ENCODE results near the gene STAT6. TPM values are rescaled to one million over a fixed set of nuclear protein-coding genes. Genes with fewer than 3 reads are reported as not detected.

The STAT6 gene
- total and polyA plus RNA-seq, 4 donors, result 99.8 to 382 (median 229) TPM

DNA sequence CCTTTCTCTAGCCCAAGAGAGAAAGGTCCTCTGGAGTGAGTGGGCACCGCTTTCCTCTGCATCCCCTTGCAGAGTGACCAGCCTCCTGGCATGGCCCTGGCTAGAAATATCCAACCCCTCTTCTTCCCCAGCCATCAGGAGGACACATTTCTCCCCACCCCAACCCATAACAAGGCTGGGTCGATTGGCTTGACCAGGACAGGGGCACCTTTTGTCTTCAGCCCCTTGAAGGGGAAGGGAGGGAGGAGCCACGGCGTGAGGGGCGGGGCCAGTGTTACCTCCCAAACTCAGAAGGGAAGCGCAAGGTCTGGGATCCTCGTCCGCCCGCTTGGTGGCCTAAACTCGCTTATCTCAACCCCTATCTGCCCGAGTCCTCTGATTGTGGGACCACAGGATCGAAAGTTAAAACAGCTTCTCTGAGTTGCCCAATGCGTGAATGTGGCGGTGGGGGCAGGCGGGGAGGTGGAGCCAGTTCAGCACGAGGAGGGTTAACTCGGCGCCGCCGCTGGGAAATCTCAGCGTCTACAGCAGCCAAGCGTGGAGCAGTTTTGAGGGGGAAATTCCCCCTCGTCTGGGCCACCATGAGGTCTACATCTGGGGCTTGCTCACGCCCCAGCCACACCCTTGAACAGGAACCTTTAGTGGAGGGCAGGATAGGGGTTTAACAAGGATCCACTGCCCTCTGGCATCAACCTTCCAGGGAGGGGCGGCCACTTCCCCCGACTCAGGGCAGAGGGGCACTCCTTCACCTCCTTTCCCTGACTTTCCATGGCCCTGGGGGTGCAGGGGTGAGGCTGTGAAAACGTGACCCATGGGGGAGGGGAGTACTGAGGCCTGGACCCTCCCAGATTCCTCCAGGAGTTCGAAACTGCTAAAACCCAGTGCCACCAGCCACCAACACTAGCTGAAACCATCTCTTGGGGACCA is 795 bp downstream of the STAT6 start:
- no peaks in the 10 kb centered on the region for H3K4me1 ChIP-seq (ENCODE audit: control insufficient read depth in 1 of 2, insufficient read depth in 2 of 2, low read length in 2 of 2)
- H3K27ac ChIP-seq (ENCODE audit: low read depth in 1 of 2, low read length in 2 of 2), result peak overlapping the region; percentile 19 to 98
- H3K36me3 ChIP-seq (ENCODE audit: control insufficient read depth in 1 of 2, insufficient read depth in 2 of 2, low read length in 1 of 2), result peaks cover 0 to 4% of the 10 kb centered on the region in 2 donors
- no peaks in the 10 kb centered on the region for H3K9me3 ChIP-seq (ENCODE audit: control insufficient read depth, low read length)
- peak; percentile 83 to 91 for DNase-seq
- intact Hi-C loops (cut with DNase I), result loop anchor here (1.0 to 5.0 kb wide), 4 partner anchors 16 to 103 kb away; partner anchors contain the start of genes NAB2 (in 1 of the 2) and ZBTB39 (in 1 of the 2)
- 1 to 2% methylated on average over 28 of the region's 28 CpGs for WGBS, 2 donors
- H3K4me3 ChIP-seq (ENCODE audit: low read length in 2 of 2), result peak overlapping the region; percentile 61 to 86
- peak; percentile 49 for ATAC-seq (ENCODE audit: low FRiP score)
- no peaks in the 10 kb centered on the region for H3K27me3 ChIP-seq (ENCODE audit: control insufficient read depth in 1 of 2, insufficient read depth in 2 of 2, low read length in 1 of 2)

- ATAC-seq (ENCODE audit: low FRiP score) (no peak), DNase-seq (no peak)
- Histone ChIP-seq H3K4me3 (ENCODE audit: low read length in 2 of 2) (peak overlapping the region; percentile 61 to 86), H3K27ac (ENCODE audit: low read depth in 1 of 2, low read length in 2 of 2) (no peak overlapping the region), H3K36me3 (ENCODE audit: control insufficient read depth in 1 of 2, insufficient read depth in 2 of 2, low read length in 1 of 2) (peaks cover 0 to 4% of the 10 kb centered on the region in 2 donors), H3K9me3 (ENCODE audit: control insufficient read depth, low read length) (no peaks in the 10 kb centered on the region), H3K27me3 (ENCODE audit: control insufficient read depth in 1 of 2, insufficient read depth in 2 of 2, low read length in 1 of 2) (no peaks in the 10 kb centered on the region), H3K4me1 (ENCODE audit: control insufficient read depth in 1 of 2, insufficient read depth in 2 of 2, low read length in 2 of 2) (no peaks in the 10 kb centered on the region)
- intact Hi-C loops (cut with DNase I), result loop anchor here (2.0 to 5.0 kb wide), 3 partner anchors 15 to 102 kb away; partner anchors contain the start of gene ZBTB39 (in 1 of the 2)
- 39 to 44% methylated on average over 7 of the region's 7 CpGs for WGBS, 2 donors
Measured at GRCh38 chr12:57109207-57110103, 1.7 kb downstream of the STAT6 start.

- Histone ChIP-seq H3K4me3 (ENCODE audit: low read length in 2 of 2) (no peak overlapping the region), H3K36me3 (ENCODE audit: control insufficient read depth in 1 of 2, insufficient read depth in 2 of 2, low read length in 1 of 2) (peaks cover 0 to 4% of the 10 kb centered on the region in 2 donors), H3K27ac (ENCODE audit: low read depth in 1 of 2, low read length in 2 of 2) (no peak overlapping the region), H3K9me3 (ENCODE audit: control insufficient read depth, low read length) (no peaks in the 10 kb centered on the region), H3K4me1 (ENCODE audit: control insufficient read depth in 1 of 2, insufficient read depth in 2 of 2, low read length in 2 of 2) (no peaks in the 10 kb centered on the region), H3K27me3 (ENCODE audit: control insufficient read depth in 1 of 2, insufficient read depth in 2 of 2, low read length in 1 of 2) (no peaks in the 10 kb centered on the region)
- intact Hi-C loops (cut with DNase I), result no loop called here
- WGBS, 2 donors, result 64 to 66% methylated on average over 7 of the region's 7 CpGs
- ATAC-seq (ENCODE audit: low FRiP score) (no peak), DNase-seq (peak in 1 of 2 donors; percentile 57)
Measured at GRCh38 chr12:57107456-57108155, 3.6 kb downstream of the STAT6 start.

- H3K9me3 ChIP-seq (ENCODE audit: control insufficient read depth, low read length), result no peaks in the 10 kb centered on the region
- intact Hi-C loops (cut with DNase I), result no loop called here
- no peak overlapping the region for H3K27ac ChIP-seq (ENCODE audit: low read depth in 1 of 2, low read length in 2 of 2)
- WGBS, 2 donors, result 55 to 64% methylated on average over 7 to 9 of the region's 9 CpGs
- DNase-seq (peak in 1 of 2 donors; percentile 52), ATAC-seq (ENCODE audit: low FRiP score) (no peak)
- peaks cover 0 to 4% of the 10 kb centered on the region in 2 donors for H3K36me3 ChIP-seq (ENCODE audit: control insufficient read depth in 1 of 2, insufficient read depth in 2 of 2, low read length in 1 of 2)
- no peak overlapping the region for H3K4me3 ChIP-seq (ENCODE audit: low read length in 2 of 2)
- no peaks in the 10 kb centered on the region for H3K27me3 ChIP-seq (ENCODE audit: control insufficient read depth in 1 of 2, insufficient read depth in 2 of 2, low read length in 1 of 2)
- H3K4me1 ChIP-seq (ENCODE audit: control insufficient read depth in 1 of 2, insufficient read depth in 2 of 2, low read length in 2 of 2), result no peaks in the 10 kb centered on the region
Measured at GRCh38 chr12:57106021-57106708, 5.0 kb downstream of the STAT6 start.

- 87 to 91% methylated on average over 13 to 14 of the region's 14 CpGs for WGBS, 2 donors
- Histone ChIP-seq H3K9me3 (ENCODE audit: control insufficient read depth, low read length) (no peaks in the 10 kb centered on the region), H3K27me3 (ENCODE audit: control insufficient read depth in 1 of 2, insufficient read depth in 2 of 2, low read length in 1 of 2) (no peaks in the 10 kb centered on the region), H3K27ac (ENCODE audit: low read depth in 1 of 2, low read length in 2 of 2) (no peak overlapping the region), H3K4me3 (ENCODE audit: low read length in 2 of 2) (no peak overlapping the region), H3K4me1 (ENCODE audit: control insufficient read depth in 1 of 2, insufficient read depth in 2 of 2, low read length in 2 of 2) (no peaks in the 10 kb centered on the region), H3K36me3 (ENCODE audit: control insufficient read depth in 1 of 2, insufficient read depth in 2 of 2, low read length in 1 of 2) (peaks cover 0 to 4% of the 10 kb centered on the region in 2 donors)
- peak in 1 of 2 donors; percentile 69 for DNase-seq
- no peak for ATAC-seq (ENCODE audit: low FRiP score)
- intact Hi-C loops (cut with DNase I), result no loop called here
Measured at GRCh38 chr12:57105011-57105753, 6.0 kb downstream of the STAT6 start.

GRCh38 chr12:57104292-57104910 is 6.8 kb downstream of the STAT6 start:
- ATAC-seq (ENCODE audit: low FRiP score) (no peak), DNase-seq (peak in 1 of 2 donors; percentile 62)
- Histone ChIP-seq H3K4me1 (ENCODE audit: control insufficient read depth in 1 of 2, insufficient read depth in 2 of 2, low read length in 2 of 2) (no peaks in the 10 kb centered on the region), H3K4me3 (ENCODE audit: low read length in 2 of 2) (no peak overlapping the region), H3K9me3 (ENCODE audit: control insufficient read depth, low read length) (no peaks in the 10 kb centered on the region), H3K36me3 (ENCODE audit: control insufficient read depth in 1 of 2, insufficient read depth in 2 of 2, low read length in 1 of 2) (peaks cover 4% of the 10 kb centered on the region in 2 donors), H3K27ac (ENCODE audit: low read depth in 1 of 2, low read length in 2 of 2) (no peak overlapping the region), H3K27me3 (ENCODE audit: control insufficient read depth in 1 of 2, insufficient read depth in 2 of 2, low read length in 1 of 2) (no peaks in the 10 kb centered on the region)
- intact Hi-C loops (cut with DNase I), result no loop called here
- 94% methylated on average over 12 of the region's 12 CpGs for WGBS, 2 donors

DNA sequence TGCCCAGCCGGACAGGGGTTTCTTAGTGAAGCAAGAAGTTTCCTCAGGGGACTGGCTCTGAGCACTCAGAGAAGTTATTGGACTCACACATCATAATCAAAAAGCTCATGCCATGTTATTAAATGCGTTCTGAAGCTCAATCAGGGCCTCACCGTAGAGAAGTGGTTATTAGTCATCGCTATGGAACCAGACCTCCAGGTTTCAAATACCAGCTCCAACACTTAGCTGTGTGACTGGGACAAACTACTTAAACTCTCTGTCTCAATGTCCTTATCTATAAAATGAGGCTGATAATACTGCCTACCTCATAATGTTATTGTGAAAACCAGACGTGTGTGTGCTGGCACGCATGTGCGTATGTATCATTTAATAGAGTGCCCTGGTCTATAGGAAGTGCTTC is 7.3 kb downstream of the STAT6 start:
- Histone ChIP-seq H3K4me3 (ENCODE audit: low read length in 2 of 2) (no peak overlapping the region), H3K27ac (ENCODE audit: low read depth in 1 of 2, low read length in 2 of 2) (no peak overlapping the region), H3K27me3 (ENCODE audit: control insufficient read depth in 1 of 2, insufficient read depth in 2 of 2, low read length in 1 of 2) (no peaks in the 10 kb centered on the region), H3K9me3 (ENCODE audit: control insufficient read depth, low read length) (no peaks in the 10 kb centered on the region), H3K4me1 (ENCODE audit: control insufficient read depth in 1 of 2, insufficient read depth in 2 of 2, low read length in 2 of 2) (no peaks in the 10 kb centered on the region), H3K36me3 (ENCODE audit: control insufficient read depth in 1 of 2, insufficient read depth in 2 of 2, low read length in 1 of 2) (peaks cover 4 to 9% of the 10 kb centered on the region in 2 donors)
- WGBS, 2 donors, result 82 to 84% methylated on average over 7 of the region's 7 CpGs
- DNase-seq (no peak), ATAC-seq (ENCODE audit: low FRiP score) (no peak)
- intact Hi-C loops (cut with DNase I), result no loop called here

All from aorta (tissue), 5 donors.